NOMO-1 treated with DMSO at 0.1 percent for 48 hours (cell line): ENCODE data around the gene TMEM123.
A peak's percentile ranks its signal among the peaks of the same experiment; 100 is the strongest.
"Not testable (repeated sequence)": the region's sequence is repeated elsewhere in the genome, so short reads cannot be mapped to it uniquely, and the experiment has no call there.

Source experiments
- DNase-seq: peaks from one replicate; lab custom pipeline; 2025; ENCODE audit not compliant: unreplicated experiment; lab: John Stamatoyannopoulos, UW

TMEM123 gene

DNA sequence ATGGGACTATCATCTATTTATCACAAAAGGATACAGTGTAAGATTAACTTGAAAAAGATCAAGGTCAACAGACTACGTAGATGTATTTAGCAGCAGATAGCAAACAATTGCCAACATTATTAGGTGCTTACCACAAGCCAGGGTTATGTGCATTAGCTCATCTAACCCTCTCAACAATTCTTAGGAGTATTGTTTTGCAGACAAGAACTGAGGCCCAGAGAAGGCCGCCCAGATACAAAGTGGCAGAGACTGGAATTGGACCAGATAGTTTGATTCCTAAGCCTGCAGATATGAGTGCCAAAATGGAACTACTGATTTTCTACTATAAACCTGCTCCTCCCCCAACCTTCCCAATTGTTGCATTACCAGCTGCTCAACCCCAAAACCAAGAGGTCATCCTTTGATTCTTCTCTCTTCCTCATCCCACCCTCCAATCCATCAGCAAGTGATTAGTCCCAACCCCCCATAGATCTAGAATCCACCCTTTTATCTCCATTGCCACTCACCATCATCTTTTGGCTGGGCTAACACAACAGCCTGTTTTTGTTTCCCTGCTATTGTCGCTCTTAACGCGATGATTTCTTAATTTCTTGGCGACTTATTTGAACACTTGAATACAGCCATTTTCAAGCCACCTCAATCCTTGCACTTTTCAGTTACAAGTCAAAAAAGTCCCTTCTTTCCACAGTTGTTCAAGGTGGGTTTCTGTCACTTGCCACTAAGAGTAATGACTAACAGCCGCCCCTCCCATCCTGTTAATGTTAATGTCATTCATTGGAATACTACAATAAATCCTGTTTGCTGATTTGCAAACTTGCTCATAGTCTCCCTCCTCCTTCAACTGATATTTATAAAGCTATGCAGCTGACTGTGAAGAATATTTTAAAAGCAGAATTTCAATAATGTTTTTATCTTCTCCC, 2.7 kb downstream of the TMEM123 start:
- DNase-seq = no peak

DNA sequence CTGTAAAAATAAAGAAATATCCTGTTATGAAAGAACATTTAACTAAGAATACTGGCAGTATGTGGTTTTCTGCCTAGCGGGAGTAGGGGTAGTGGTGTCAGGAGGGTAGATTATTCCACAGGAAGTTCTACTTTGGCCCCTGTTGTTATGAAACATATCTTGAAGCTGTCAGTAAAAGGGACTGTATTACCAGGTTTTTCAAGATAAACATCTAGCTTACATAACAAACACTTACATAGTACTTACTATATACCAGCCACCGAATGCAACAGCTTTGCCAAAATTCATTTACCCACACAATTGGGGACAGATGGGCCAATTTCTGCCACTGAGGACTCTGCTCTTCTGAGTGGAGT, 3.7 kb downstream of the TMEM123 start:
- DNase-seq = peak; percentile 50

DNA sequence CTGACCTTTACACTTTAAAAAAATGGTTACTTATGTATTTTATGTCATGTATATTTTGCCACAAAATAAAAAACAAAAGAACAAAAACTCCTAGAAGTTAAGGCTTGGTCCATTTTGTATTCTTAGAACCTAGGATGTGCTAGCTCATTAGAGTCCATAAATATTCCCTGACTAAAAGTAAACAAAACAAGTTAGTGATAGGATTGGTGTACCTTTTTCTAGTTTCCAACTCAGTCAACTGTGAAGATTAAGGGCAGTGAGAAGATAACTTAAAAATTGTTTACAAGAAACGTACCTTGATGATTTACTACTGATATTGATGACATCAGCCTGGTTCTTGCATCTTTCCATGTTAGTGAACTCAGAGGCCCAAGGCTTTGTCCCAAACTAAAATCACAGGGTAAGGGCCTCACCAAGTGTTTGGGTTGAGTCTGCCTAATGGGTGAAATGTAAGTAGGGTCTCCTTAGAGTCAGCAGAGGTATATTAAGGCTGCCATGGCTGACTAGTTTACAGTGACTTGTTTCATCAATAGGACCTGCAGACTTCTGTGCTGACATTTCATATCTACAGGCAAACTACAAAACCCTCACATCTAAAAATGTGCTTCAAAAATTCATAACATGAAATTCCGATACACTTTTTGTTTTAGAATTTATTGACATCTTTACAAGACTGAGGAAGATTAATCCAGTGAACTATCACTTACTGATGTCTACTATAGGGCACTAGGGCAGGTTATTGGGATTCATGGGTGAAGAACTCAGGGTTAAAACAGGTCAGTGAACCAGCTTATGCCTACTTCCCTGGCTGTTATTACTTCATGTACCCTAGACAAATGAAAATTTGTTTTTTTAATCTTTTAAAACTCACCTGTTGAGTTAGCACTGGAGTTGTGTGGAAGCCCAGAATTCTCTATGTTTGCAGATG, 4.4 kb downstream of the TMEM123 start:
- DNase-seq = peak; percentile 38

DNA sequence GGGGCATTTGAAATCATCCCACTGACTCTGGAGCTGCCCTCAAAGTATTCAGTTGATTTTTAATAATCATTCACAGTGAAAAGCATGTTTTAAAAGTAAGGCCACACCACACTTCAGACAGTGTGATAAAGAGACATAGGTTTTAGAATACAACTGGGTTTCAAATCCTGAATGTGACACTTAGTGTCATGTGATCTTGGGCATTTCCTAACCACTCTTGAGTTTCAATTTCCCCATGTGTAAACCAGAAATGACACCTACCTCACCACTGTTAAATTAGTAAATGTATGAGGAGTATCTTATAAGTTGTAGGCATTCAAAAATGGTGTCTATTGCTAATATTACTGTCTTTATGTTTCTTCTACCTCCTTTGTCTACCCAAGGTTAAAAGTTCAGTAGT, 5.4 kb downstream of the TMEM123 start:
- peak; percentile 28 for DNase-seq

DNA sequence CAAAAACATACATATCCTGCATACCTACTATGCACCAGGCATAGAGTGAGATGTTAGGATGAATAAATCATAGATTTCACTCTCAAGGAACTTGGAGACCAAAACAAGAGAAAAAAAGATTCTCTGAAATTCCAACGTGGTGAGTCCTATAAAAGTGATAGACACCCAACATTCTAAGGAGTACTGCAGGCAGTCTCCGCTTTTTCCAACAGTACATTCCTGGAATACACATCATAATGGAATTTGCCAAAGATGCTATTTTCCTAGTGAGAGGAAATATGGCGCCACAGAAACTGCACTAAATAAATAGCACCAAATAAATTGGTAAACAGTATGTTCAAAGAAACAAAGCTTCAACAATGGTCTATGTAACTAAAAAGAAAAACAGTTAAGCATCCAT, 6.0 kb downstream of the TMEM123 start:
- no peak for DNase-seq

DNA sequence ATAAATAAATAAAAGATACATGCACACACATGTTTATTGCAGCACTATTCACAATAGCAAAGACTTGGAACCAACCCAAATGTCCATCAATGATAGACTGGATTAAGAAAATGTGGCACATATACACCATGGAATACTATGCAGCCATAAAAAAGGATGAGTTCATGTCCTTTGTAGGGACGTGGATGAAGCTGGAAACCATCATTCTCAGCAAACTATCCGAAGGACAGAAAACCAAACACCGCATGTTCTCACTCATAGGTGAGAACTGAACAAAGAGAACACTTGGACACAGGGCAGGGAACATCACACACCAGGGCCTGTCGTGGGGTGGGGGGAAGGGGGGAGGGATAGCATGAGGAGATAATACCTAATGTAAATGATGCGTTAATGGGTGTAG, 7.9 kb downstream of the TMEM123 start:
- not testable (repeated sequence) for DNase-seq

DNA sequence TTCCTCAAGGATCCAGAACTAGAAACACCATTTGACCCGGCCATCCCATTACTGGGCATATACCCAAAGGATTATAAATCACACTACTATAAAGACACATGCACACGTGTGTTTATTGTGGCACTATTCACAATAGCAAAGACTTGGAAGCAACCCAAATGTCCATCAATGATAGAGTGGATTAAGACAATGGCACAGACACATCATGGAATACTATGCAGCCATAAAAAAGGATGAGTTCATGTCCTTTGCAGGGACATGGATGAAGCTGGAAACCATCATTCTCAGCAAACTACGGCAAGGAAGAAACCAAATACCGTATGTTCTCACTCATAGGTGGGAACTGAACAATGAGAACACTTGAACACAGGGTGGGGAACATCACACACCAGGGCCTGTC, 8.4 kb downstream of the TMEM123 start:
- not testable (repeated sequence) for DNase-seq

DNA sequence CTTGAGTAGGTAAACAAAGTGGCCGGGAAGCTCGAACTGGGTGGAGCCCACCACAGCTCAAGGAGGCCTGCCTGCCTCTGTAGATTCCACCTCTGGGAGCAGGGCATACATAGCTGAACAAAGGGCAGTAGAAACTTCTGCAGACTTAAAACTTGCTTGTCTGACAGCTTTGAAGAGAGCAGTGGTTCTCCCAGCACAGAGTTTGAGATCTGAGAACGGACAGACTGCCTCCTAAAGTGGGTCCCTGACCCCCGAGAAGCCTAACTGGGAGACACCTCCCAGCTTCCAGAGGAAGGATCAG, 13.6 kb downstream of the TMEM123 start:
- not testable (repeated sequence) for DNase-seq

DNA sequence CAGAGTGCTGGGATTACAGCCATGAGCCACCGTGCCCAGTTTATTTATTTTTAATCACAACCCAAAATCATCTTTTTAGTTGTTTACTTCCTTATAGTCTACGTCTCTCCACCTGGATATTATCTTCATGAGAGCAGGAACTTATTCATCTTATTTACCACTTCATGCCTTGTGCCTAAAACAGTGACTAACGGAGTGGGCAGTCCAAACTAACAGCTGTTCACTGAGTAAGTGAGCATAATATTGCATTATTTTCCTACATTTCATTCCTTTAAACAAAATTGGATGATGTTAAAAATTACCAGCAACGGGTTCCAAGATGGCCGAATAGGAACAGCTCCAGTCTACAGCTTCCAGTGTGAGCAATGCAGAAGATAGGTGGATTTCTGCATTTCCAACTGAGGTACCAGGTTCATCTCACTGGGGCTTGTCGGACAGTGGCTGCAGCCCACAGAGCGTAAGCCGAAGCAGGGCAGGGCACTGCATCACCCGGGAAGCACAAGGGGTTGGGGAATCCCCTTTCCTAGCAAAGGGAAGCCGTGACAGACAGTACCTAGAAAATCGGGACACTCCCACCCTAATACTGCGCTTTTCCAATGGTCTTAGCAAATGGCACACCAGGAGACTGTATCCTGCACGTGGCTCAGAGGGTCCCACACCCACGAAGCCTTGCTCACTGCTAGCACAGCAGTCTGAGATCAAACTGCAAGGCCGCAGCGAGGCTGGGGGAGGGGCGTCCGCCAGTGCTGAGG, 14.1 kb downstream of the TMEM123 start:
- no peak for DNase-seq

DNA sequence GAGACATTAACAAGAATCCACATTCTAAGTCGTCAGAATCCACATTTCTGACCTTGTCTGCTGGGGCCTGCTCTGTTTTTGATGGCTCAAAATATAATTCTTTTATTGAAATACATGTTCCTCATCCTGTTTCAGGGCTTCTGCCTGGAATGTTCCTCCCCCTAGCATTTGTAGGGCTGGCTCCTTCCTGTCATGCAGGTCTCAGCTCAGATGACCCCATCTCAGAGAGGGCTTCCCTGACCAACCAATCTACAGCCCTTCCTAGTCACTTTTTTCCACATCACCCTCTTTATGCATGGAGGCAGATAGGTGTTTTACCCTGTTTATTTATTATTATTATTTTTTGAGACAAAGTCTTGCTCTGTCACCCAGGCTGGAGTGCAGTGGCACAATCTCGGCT, 14.8 kb downstream of the TMEM123 start:
- no peak for DNase-seq

DNA sequence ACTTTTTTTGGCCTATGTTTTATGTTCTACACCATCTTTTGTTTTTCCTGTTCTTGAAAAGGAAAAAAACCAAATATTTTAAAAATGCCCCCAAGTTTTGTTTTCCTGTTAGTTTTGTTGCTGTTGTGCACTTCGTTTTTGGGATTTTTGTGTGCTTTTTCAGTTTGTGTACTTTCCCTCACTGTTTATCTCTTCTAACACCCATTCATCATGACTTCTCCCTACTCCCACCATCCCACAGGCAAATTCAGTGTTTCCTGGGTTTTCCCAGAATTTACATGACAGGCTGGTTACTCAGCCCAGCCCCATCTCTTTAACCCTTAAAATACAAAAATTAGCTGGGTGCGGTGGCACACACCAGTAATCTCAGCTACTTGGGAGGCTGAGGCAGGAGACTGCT, 15.6 kb downstream of the TMEM123 start:
- no peak for DNase-seq

DNA sequence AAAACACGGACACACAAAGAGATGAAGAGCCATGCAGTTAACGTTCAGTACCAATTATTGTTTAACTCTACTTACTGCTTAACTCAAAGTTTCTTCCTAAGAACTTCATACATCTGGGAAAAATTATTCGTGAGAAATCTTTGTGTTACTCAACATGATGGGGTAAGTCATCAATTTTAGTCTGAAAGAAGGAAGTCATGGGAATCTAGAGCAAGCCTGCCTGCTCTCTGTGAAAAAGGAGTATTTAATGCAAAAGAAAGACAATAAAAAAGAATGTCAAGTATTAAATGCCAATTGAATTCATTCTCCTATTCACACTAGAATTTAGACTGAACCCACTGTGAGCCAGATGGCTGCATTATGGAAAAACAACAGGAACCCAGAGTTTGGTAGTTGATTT, 16.0 kb downstream of the TMEM123 start:
- peak; percentile 57 for DNase-seq

DNA sequence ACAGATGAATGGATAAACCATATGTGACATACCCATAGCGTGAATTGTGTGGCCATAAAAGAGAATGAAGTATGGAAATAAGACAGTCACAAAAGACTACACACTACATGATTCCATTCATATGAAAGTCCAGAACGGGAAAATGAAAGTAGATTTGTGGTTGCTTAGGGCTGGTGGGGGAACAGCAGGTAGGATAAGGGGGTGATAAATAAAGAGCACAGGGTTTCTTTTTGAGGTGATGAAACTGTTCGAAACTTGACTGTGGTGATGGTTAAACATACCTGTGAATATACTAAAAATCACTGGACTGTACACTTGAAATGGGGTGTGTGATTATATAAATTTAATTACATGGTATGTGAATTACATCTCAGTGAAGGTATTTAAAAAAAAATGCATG, 16.9 kb downstream of the TMEM123 start:
- DNase-seq = no peak

DNA sequence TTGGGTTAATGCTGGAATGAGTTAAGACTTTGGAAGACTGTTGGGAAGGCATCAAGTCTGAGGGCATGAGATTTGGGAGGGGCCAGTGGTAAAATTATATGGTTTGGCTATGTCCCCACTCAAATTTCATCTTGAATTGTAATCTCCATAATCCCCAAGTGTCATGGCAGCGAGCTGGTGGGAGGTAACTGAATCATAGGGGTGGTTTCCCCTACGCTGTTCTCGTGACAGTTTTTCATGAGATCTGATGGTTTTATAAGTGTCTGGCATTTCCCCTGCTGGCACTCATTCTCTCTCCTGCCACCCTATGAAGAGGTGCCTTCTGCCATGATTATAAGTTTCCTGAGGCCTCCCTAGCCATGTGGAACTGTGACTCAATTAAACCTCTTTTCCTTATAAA, 19.0 kb downstream of the TMEM123 start:
- DNase-seq = not testable (repeated sequence)

DNA sequence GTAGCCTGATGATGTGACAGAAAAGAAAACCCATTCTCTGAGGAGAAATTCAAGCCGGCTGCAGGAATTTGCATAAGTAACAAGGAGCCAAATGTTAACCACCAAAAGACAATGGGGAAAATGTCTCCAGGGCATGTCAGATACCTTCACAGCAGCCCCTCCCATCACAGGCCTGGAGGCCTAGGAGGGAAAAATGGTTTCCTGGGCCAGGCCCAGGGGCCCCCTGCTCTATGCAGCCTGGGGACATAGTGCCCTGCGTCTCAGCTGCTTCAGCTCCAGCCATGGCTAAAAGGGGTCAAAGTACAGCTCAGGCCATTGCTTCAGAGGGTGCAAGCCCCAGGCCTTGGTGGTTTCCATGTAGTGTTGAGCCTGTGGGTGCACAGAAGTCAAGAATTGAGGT, 20.0 kb downstream of the TMEM123 start:
- DNase-seq = not testable (repeated sequence)

DNA sequence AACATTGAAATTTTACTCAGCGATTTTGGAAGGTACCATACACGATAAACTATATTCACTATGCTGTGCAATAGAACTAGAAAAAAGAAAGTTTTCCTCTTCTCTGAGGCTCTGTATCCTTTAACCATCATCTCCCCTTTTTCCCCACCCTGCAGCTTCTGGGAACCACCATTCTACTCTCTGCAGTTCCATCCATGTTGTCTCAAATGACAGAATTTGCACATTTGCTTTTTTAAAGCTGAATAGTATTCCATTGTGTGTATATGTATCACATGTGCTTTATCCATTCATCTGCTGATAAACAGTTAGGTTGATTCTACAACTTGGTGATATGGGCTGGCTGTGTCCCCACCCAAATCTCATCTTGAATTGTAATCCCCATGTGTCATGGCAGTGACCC, 21.2 kb downstream of the TMEM123 start:
- no peak for DNase-seq

DNA sequence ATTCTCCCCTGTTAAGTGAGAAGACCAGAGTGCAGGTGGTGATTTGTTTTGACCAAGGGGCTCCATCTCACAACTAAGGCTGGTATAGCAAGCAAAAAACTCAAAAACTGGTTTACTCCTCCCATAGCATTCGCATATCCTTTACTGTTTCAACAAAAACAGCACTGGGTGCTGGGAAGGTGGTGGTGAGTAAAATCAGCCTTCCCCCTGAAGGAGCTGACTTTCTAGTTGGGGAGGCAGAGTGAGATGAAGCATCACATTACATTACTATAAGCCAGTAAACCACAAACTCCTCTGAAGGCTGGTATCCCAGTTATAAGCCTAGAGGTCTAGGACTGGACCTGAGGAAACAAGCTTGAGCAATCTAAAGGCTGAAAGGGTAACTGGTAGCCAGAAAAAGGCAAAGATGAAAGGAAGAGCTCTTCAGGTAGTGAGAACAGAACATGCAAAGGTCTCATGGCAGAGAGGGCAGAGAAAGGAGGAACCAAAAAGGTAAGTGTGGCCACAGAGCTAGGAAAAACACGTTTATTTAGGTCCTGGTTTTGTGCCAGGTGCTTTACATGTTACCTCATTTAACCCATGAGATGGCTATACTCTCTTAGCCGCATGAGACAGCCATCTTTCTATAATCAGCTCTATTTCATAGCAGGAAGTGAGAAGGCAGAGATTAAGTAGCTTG, 22.3 kb downstream of the TMEM123 start:
- no peak for DNase-seq

DNA sequence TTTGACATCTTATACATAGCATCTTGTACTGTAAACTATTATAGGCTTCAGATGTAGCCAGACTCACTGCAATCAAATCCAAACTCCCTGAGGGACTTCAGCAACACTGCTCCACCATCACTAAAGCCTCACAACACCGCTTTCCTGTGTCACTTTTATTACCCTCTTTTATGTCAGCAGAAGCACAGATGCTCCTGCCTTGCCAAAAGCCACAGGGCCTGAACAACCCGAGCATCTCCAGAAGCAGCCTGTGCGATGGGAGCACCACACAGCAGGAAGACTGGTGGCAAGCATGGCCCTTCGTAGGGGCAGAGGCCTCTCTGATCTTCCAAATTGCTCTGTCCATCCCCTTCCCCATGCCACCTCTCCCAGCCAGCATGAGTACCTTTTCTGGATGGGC, 22.9 kb downstream of the TMEM123 start:
- no peak for DNase-seq

DNA sequence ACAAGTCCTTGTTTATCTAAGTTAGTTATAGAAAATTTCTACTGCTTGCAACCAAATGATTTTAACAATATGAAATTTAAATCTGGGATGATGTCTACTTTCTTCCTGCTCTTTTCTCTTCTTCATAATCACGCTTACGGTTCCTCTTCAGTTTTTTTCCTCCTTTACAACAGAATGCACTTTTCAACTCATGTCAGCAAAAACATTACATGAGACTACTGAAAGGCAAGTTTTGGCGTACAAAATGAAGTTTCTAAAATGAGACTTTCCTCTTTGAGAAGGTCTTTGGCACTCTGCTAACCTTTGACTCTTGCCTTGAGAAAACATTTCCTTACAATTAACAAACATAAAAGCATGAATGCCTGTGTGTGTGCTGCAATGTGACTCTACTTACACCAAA, 23.3 kb downstream of the TMEM123 start:
- no peak for DNase-seq

DNA sequence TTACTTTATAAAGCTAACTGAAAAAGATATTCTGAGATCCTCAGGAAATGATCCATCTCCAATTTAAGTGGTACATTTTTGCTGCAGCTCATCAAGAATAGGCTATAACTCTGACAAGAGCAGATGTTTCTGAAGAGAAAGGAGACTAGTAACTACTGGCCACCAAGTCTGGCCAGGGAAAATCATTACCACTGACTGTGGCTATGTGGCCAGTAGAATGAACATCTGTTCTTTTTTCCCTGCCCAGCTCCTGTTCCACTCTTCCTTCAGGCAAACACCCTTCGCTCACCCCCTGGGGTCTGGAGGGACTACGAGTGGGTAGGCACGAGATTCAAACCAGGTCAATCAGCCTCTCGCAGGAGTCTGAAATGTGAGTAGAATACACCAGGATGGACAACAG, 23.9 kb downstream of the TMEM123 start:
- no peak for DNase-seq

DNA sequence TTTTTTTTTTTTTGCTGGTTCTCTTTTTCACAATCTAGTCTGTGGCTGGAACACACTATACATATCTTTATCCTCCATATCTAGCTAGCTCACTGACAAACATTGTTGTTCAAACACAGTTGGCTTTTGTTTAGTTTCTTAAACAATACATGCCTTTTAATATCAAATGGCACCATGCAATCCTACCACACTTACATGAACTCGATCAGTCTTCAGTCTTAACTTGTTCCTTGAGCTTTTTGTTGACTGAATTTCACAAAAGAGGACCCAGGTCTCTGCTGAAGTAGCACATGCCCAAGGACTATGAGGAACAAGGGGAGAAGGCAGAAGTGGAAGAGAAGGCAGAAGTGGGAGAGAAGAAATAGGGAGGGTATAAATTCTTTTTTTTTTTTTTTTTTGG, 25.5 kb downstream of the TMEM123 start:
- peak; percentile 15 for DNase-seq
